Suprapubic skin (tissue), 4 donors: ENCODE results near the gene XPC. TPM values are rescaled to one million over a fixed set of nuclear protein-coding genes. Genes with fewer than 3 reads are reported as not detected.

Source experiments
- DNase-seq, 2 donors: peaks; one replicate each; pipeline ENCODE4 v3.0.0-alpha.2; 2019; ENCODE audit warnings: low spot score in 2 of 2
- H3K27ac ChIP-seq: fragments of 200-600 bp; sonication (generic); one replicate; pipeline ENCODE4 v1.5.1; 2019
- H3K27me3 ChIP-seq: fragments of 200-600 bp; sonication (generic); one replicate; pipeline ENCODE4 v1.5.1; 2019
- H3K36me3 ChIP-seq: fragments of 200-600 bp; sonication (generic); one replicate; pipeline ENCODE4 v1.5.1; 2019
- H3K4me1 ChIP-seq: fragments of 200-600 bp; sonication (generic); one replicate; pipeline ENCODE4 v1.5.1; 2019
- H3K4me3 ChIP-seq: fragments of 200-600 bp; sonication (generic); one replicate; pipeline ENCODE4 v1.5.1; 2019; ENCODE audit warnings: mild to moderate bottlenecking
- H3K9me3 ChIP-seq: fragments of 200-600 bp; sonication (generic); one replicate; pipeline ENCODE4 v1.5.1; 2019
- EP300 ChIP-seq: sonication (generic); formaldehyde crosslinking; IDR thresholded peaks from one replicate; pipeline ENCODE4 v1.6.1; 2017; ENCODE audit warnings: antibody characterized with exemption
- POLR2A ChIP-seq, 2 donors: fragments of 450-650 bp; IDR thresholded peaks; one replicate each; pipeline ENCODE4 v1.6.1; 2017; ENCODE audit warnings: antibody characterized with exemption in 2 of 2, mild to moderate bottlenecking in 2 of 2, moderate library complexity in 2 of 2
- POLR2AphosphoS5 ChIP-seq, 3 donors: sonication (generic); formaldehyde crosslinking; IDR thresholded peaks; one replicate each; pipeline ENCODE4 v1.6.1; 2017; ENCODE audit warnings: antibody characterized with exemption in 3 of 3
- WGBS: methylation state at CpG from one replicate; pipeline ENCODE4 v1.1.5; 2018; 5-methylcytosine and 5-hydroxymethylcytosine counted together
- total RNA-seq, 4 donors: library from RNA; depleted of rRNA; stranded (reverse); fragments of >200 nt; gene quantifications; one replicate each; pipeline ENCODE4 v1.1.0, GENCODE V29; 2016
- TF ChIP-seq, protein P1 (sequence below), 2 donors: fragments of 200-600 bp in 1 of 2; fragments of 450-650 bp in 1 of 2; sonication (generic) in 1 of 2; IDR thresholded peaks; one replicate each; pipeline ENCODE4 v1.5.1; 2016 to 2019; ENCODE audit warnings: antibody characterized with exemption in 2 of 2, mild to moderate bottlenecking in 1 of 2, moderate library complexity in 1 of 2

Gene XPC
- total RNA-seq, 4 donors from 2014 or later = 49.7 to 176 (median 66.4) TPM

DNA sequence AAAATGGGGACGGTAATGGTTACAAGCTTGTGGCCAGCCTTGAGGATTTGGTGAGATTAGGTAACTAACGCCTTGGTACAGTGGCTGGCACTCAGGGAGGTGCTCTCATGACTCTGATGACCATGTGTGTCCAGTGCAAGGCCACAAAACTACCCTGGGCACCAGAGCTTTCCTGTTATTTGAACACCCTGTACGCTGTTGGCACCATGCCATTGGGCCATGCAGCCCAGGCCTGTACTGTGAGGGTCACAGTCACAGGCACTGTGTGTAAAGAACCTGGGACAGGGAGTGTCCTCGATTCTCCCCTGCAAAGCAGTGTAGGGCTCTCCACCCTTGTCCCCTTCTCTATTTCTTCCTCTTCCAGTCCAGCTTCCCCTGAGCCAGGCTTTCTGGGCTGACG is 47.3 kb downstream of the XPC start:
- TF ChIP-seq EP300 = no peak
- Histone ChIP-seq H3K4me3 (no peak overlapping the region), H3K4me1 (peaks cover 29% of the 10 kb centered on the region), H3K27ac (no peak overlapping the region), H3K36me3 (peaks cover 80% of the 10 kb centered on the region), H3K9me3 (no peaks in the 10 kb centered on the region), H3K27me3 (no peaks in the 10 kb centered on the region)
- WGBS = 91% methylated on average over 4 of the region's 5 CpGs
- no peak for DNase-seq

- no peak for TF ChIP-seq POLR2AphosphoS5 (IDR thresholded peaks at IDR 0.05)
- TF ChIP-seq, protein P1, sequence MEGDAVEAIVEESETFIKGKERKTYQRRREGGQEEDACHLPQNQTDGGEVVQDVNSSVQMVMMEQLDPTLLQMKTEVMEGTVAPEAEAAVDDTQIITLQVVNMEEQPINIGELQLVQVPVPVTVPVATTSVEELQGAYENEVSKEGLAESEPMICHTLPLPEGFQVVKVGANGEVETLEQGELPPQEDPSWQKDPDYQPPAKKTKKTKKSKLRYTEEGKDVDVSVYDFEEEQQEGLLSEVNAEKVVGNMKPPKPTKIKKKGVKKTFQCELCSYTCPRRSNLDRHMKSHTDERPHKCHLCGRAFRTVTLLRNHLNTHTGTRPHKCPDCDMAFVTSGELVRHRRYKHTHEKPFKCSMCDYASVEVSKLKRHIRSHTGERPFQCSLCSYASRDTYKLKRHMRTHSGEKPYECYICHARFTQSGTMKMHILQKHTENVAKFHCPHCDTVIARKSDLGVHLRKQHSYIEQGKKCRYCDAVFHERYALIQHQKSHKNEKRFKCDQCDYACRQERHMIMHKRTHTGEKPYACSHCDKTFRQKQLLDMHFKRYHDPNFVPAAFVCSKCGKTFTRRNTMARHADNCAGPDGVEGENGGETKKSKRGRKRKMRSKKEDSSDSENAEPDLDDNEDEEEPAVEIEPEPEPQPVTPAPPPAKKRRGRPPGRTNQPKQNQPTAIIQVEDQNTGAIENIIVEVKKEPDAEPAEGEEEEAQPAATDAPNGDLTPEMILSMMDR (IDR thresholded peaks at IDR 0.05) = no peak
- no peak for TF ChIP-seq POLR2A (IDR thresholded peaks at IDR 0.05)
- TF ChIP-seq EP300 = no peak
- Histone ChIP-seq H3K4me3 (no peak overlapping the region), H3K36me3 (peaks cover 75% of the 10 kb centered on the region), H3K27ac (no peak overlapping the region), H3K27me3 (no peaks in the 10 kb centered on the region), H3K9me3 (no peaks in the 10 kb centered on the region), H3K4me1 (peaks cover 32% of the 10 kb centered on the region)
- WGBS = 90% methylated on average over 5 of the region's 12 CpGs
- DNase-seq = no peak
Observed at GRCh38 chr3:14130707-14131106, 47.7 kb downstream of the XPC start.

DNA sequence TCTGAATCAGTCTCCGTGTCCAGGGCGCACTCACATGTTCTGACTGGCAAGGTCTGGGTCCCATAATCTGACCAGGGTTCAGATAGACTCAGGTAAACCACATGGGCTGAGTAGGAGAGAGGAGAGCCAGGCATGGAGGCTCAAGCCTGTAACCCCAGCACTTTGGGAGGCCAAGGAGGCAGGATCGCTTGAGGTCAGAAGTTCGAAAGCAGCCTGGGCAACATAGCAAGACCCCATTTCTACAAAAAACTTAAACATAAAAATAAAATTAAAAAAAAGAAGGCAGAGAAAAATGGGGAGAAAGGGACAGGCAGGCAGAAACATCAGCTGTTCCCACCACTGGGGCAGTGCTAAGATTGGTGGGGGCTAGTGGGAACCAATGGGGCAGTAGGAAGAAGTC is 48.2 kb downstream of the XPC start:
- Histone ChIP-seq H3K36me3 (peaks cover 71% of the 10 kb centered on the region), H3K4me3 (no peak overlapping the region), H3K4me1 (peaks cover 34% of the 10 kb centered on the region), H3K9me3 (no peaks in the 10 kb centered on the region), H3K27ac (no peak overlapping the region), H3K27me3 (no peaks in the 10 kb centered on the region)
- TF ChIP-seq EP300 (no peak), POLR2A (IDR thresholded peaks at IDR 0.05) (no peak), POLR2AphosphoS5 (IDR thresholded peaks at IDR 0.05) (no peak)
- TF ChIP-seq, protein P1 (IDR thresholded peaks at IDR 0.05) = no peak
- DNase-seq = peak in 1 of 2 donors; percentile 38
- 94% methylated on average over 4 of the region's 4 CpGs for WGBS

GRCh38 chr3:14129296-14129695 is 49.1 kb downstream of the XPC start:
- Histone ChIP-seq H3K27ac (no peak overlapping the region), H3K27me3 (no peaks in the 10 kb centered on the region), H3K4me1 (peaks cover 34% of the 10 kb centered on the region), H3K36me3 (peaks cover 61% of the 10 kb centered on the region), H3K4me3 (no peak overlapping the region), H3K9me3 (no peaks in the 10 kb centered on the region)
- 93% methylated on average over 6 of the region's 6 CpGs for WGBS
- TF ChIP-seq EP300 (no peak), POLR2A (IDR thresholded peaks at IDR 0.05) (no peak)
- DNase-seq = peak in 1 of 2 donors; percentile 21

GRCh38 chr3:14128724-14129123 is 49.7 kb downstream of the XPC start:
- no peak for DNase-seq
- Histone ChIP-seq H3K4me1 (peaks cover 39% of the 10 kb centered on the region), H3K4me3 (no peak overlapping the region), H3K27ac (no peak overlapping the region), H3K36me3 (peaks cover 56% of the 10 kb centered on the region), H3K27me3 (no peaks in the 10 kb centered on the region), H3K9me3 (no peaks in the 10 kb centered on the region)
- 97% methylated on average over 5 of the region's 5 CpGs for WGBS
- no peak for TF ChIP-seq EP300
- TF ChIP-seq, protein P1 (IDR thresholded peaks at IDR 0.05) = no peak
- no peak for TF ChIP-seq POLR2A (IDR thresholded peaks at IDR 0.05)
- TF ChIP-seq POLR2AphosphoS5 (IDR thresholded peaks at IDR 0.05) = no peak

GRCh38 chr3:14127516-14128161 is 50.8 kb downstream of the XPC start:
- H3K27ac ChIP-seq = peak overlapping the region; percentile 100
- H3K36me3 ChIP-seq = peaks cover 45% of the 10 kb centered on the region
- H3K4me1 ChIP-seq = peaks cover 45% of the 10 kb centered on the region
- H3K9me3 ChIP-seq = no peaks in the 10 kb centered on the region
- peak overlapping the region; percentile 99 for H3K4me3 ChIP-seq
- peak in 1 of 2 donors; percentile 67 for DNase-seq
- no peaks in the 10 kb centered on the region for H3K27me3 ChIP-seq
- TF ChIP-seq, protein P1 (IDR thresholded peaks at IDR 0.05) = no peak
- TF ChIP-seq POLR2A (IDR thresholded peaks at IDR 0.05) = no peak
- TF ChIP-seq POLR2AphosphoS5 (IDR thresholded peaks at IDR 0.05) = no peak
- no peak for TF ChIP-seq EP300
- WGBS = 91% methylated on average over 9 of the region's 12 CpGs
